Measurements from ENCODE around the gene CC2D1B.

The CC2D1B gene

DNA sequence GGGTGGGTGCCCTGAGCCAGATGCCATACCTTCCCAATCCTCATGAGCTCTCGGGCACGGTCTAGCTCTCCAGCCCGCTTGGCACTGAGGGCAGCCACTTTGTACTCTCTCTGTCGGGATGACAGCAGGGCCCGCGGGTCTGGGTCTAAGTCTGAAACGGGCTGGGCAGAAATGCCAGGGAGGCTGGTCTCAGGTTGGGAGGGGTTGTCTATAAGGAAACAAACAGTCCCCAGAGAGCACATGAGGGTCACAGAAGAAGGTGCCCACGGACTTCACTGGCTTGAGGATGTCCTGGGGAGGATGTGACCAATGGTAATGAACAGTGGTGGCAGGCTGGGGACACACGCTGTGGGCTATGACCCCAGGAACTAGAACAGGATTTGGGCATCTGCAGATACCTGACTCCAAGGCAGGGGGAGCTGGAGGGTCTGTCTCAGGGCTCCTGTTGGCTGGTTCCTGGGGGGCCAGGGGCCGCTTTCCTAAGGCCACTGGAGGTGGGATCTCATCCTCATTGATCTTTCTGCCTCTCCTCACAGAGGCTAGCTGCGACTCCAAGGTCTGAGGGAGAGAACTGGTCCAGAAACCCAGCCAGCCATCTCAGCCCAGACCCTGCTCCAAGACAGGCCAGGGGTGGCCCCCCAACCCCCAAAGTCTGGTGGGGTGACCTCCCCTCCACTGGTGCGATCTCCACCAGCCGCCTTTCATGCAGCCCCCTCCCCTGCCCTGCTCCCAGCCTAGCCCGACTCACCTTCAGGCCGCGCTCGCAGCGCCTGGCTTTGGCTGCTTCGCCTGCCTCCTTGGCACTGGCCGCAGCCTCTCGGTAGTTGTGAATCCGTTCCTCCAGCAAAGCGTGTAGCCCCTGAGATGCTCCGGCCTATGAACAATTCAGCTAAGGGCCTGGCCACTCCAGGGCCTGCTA, 6.1 kb downstream of the CC2D1B start:
- no peak for DNase-seq

DNA sequence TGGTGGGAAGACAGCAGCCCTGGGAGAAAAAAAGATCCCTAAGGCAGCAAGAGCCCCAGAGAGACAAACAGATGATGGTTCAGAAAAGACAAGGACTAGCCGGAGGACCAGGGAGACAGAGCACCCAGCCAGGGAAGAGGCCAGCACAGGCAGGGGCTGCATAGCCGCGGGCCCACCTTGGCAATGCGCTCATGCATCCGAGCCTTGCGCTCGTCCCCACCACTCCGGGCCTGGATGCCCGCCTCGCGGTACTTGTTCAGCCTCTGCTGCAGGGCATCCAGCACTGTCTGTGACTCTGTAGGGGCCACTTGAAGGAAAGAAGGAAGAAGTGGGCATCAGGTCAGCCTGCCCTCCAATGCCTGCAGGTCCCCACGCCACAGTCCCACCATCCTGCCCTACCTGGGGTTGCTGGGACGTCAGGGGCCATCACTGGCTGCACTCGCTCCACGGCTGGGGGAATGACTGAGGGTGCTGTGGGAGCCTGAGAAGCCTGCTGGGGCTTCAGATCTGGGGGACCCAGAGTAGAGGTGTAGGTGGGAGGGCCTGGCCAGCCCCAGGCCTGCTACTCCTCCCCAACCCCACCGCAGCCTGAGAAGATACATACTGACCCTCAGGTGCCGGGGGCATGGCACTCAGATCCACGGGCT, 7.0 kb downstream of the CC2D1B start:
- DNase-seq = no peak

DNA sequence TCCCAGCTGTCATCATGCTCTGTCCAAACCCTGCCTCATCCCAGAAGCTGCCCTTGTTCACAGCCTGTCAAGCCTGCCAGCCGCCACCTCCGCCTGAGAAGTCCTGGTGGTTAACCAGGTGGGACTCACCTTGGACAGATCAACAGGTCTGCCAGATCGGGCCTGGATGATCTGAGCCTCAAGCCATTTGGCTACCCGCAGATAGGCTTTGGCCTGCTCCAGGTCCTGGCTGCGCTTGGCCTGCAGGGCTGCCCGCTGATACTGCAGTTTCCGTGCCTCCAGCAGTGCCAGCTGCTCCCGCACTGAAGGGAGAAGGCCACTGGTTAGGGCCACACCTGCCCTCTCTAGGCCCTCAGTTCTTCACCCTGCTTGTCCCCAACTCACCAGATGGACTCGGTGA, 8.6 kb downstream of the CC2D1B start:
- no peak for DNase-seq

DNA sequence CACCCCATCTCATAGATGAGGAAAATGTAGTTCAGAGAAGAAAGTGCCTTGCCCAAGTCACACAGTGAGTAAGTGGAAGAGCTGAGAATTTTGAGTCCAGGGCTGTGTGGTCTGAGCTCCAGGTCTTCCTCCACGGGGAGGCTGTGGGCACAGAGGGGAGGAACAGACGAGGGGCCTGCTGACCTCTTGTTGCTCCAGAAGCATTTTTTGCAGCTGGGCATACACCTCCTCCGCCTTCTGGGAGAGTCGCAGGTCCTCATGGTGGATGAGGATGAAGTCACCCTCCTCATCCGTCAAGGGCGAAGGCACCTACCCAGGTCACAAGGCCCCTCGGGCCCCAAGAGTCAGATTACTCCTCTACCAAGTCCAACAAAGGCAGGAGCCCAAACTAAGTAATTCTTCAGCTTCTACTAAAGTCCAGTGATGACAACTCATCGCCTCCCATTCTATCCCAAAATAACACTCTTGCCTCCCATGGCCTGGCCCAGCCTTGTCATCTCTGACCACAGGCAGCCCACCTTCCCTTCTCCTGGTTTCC, 9.1 kb downstream of the CC2D1B start:
- no peak for DNase-seq

DNA sequence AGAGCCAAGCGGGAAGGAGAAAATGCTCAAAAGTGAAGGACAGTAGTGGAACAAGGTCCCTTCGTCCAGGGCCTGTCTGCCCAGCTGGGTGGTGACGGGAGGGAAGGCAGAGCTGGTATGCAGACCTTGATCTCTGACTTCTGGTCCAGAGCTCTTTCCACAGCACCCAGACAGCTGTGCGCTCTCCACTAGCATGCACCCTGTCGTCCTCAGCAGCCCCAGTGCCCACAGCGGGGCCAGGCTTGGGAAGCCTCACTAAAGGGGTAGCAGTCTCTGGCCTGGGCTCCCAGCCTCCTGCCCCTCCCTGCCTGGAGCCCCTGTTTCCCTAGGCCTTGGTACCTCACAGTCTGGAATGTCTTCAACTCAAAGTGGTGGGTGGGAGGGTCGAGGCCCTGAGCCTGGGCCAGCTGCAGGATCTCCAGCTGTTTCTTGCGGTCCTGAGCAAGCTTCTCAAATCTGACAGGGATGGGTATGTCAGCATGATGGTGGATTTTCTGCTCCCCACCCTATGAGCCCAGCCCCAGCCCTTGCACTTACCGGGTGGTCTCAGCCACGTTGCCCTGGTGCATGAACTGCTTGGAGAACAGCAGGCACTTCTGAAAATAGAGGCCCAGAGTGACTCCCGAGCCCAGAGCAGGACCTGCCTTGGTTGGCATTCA, 10.0 kb downstream of the CC2D1B start:
- no peak for DNase-seq

DNA sequence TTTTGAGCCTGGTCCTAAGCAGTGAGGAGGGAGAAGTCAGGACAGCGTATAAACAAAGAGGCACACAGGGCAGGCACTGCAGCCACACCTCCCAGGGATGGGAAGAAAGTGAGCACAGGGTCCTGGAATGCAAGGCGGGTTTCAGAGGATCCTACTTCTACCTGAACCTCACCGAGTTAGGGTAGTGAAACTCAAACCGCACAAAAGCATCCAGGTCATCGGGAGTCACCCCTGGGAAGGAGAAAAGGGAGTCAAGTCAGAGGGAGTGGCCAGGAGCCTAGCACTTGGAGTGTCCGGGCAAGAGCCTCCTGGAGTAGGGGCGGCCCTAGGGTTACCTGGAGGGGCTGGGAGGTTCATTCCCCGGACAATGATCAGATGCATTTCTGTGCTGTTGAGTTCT, 10.6 kb downstream of the CC2D1B start:
- no peak for DNase-seq

DNA sequence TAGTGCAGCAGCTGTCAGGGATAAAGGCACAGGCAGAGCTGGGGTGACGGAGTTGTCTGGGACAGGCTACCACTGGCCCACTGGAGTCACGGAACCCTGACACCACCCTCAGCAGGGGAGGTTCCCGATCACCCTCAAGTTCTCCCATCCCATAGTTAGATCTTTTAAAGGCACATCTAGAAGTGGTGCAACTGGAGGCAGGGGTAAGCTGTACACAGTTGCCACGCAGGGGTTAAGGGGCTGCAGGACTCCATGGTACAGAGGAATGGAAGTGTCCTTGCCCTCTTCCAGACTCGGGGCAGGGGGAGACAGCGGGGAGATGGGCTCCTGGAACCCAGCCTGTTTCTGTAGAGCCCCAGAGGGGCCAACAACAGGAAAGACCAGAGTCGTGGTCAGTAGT, 13.3 kb downstream of the CC2D1B start:
- no peak for DNase-seq

DNA sequence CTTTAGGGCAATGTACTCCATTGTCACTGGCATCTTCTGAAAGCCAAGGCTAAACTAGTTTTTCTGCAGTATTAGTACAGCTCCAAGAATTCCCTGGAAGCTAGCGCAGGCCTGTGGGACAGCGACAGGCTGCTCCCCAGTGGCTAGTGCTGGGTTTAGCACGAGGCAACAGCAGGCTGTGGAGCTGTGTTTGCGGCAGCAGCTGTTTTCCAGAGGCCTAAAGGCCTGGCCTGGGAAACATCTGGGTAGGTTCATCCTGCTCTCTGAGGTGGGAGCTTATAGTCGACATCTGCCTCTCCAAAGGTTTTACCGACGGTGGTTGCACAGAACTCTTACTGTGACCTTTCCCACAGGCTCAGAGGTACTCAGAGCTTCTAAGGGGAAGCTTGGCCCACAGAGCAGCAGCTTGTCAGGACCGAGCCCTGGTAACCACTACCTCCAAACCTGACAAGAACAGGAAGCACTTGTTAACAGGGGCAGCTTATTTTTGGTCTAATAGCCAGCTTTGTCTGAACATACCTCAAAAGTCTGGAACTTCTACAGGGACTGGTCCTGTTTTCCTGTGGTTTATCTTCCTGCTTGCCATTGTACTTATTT, 17.2 kb downstream of the CC2D1B start:
- DNase-seq = no peak

DNA sequence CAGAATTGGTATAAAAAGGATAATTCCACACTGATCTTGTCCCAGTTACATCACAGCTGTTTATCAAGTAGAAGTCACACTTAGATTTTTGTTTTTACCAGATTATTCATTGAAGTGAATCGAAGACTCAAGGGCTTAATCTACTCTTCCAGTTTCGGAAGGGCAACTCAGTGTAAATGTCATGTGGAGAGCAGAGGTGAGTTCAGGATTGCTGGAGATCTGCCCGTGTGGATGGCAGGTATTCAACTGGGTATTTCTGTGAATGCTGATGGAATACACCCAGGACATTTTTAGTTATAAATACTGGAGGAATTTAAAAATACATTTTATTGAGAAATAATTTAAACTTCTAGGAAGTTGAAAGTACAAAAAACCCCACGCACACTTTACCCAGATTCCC, 19.4 kb downstream of the CC2D1B start:
- DNase-seq = no peak

DNA sequence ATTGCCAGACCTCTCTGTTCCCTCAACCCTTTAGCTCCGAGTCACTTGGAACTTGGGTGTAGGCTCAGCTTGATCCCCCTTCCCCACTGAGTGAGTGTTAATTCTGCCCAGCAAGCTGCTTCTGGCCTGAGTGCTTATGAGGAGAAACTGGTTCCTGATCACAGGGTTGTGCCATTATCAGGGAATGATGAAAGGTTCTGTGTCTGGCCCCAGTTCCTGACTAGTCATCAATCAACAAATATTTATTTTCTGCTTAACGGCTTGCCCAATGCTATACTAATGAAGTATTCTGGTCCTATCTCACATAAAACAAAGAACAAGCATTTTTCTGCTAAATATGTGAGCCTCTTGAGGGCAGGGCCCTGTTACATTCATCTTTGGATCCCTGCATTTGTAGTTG, 20.8 kb downstream of the CC2D1B start:
- DNase-seq = no peak

DNA sequence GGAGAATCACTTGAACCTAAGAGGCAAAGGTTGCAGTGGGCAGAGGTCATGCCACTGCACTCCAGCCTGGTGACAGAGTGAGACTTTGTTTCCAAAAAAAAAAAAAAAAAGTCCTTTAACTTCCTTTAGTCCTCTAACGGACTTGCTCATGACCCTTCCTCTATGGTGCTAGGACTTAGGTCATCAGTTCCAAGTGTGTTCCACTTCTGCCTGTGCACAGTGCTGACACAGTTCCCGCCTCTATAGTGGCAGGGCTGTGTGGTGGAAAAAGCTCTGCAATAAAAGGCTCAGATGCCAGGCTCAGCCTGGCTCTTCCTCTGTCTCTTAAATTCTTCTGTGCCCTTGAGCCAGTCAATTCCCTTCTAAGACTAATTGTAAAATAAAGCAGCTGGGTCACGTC, 22.0 kb downstream of the CC2D1B start:
- DNase-seq = no peak

DNA sequence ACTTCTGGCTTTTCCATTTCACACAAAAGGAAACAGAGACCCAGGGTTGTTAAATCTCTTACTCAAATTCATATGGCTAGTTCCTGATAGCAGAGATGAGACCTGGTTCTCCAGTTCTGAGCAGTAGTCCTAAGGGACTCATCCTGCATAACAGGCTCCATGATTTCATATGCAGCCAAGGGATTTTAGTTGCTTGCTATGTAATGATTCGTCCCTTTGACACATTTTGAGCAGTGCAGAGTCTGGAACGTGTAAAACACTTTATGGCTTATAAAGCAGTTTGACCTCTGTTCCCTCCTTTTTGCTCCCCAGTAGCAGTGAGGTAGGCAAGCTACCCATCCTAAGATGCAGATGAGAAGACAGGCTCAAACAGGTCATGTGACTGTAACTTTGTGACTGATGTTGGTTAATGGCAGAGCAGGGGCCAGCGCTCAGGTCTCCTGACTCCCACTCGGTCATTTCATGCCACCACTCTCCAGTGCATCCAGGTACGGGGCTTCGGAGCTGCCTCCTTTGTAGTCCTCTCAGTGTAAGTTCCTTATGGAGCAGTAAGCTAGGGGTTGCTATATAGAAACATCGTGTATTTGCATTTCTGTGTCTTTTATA, 24.2 kb downstream of the CC2D1B start:
- DNase-seq = no peak

DNA sequence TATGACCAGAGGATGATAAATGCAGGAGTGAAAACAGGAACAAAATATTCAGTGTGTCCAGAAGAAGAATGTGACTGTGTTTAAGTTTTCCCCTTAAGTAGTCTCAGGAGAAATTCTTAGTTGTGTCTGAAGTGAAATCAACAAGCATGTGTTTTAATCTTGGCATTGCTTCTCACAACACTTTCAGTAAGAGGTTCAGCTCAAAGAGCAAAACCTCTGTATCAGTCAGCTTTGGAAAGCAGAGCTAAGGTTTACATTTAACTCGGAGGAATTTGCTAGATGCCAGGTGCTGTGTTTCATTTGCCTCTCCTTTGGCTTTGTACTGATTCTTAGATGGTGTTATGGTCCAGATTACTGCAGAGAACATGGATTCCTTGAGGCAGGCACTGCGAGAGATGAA, 28.6 kb downstream of the CC2D1B start:
- no peak for DNase-seq

DNA sequence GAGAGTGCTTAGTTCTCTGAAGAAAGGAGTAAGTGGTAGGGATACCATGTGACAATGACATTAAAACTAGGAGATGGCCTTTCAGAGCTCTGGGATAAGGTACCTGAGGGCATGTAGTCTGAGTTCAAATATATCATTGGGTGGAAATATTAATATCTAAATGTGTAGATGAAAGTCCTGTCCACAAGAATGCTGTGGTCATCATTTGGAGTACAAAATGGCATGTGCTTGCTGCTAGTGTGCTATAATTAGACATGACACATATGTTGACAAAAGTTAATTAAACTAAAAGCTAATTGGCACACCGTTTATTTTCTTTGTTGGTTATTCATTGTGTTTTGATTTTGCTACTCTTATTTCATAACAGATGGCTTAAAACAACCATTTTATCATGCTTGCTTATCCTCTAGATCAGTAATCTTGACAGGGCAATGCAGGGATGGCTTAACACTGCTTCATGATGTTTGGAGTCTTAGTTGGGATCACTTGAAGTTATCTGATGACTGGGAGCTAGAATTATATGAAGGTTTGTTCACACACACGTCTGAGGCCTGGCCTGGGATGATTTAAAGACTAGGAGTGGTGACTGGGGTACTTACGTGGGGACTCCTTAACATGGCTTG, 31.0 kb downstream of the CC2D1B start:
- DNase-seq = no peak

DNA sequence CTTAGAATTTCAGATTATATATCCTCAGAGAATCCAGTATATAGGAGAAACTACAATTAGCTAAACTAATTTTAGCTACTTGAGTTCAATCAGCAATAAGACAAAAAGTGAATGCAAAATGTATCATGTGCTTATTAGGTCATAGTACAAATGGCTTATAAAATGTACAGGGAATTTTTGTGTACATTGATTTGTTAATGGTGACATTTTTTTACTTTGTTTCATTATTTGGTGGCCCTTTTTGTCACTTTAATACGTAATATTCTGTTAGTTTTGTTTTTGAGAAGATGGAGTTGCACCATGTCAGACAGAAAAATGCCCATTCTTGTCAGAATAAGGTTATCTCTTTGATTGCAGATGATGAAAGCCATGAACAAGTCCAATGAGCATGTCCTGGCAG, 33.6 kb downstream of the CC2D1B start:
- no peak for DNase-seq

DNA sequence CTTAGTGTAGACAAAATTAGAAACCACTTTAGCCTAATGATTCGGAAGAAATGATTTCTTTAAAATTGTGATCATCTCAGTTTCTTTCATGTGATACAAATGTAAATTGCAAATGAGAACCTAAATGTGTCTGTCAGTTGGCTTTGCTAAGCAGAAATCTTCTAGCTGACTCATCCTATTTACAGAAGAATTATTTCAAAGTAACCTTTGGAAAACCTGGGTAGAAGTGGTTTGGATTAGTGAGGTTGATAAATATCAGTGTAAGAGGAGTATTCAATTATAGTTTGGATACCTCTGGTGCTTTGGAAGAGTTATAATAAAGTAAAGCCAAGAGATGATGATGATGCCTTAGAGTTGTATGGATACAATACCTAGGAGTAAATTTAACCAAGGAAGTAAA, 37.4 kb downstream of the CC2D1B start:
- no peak for DNase-seq

DNA sequence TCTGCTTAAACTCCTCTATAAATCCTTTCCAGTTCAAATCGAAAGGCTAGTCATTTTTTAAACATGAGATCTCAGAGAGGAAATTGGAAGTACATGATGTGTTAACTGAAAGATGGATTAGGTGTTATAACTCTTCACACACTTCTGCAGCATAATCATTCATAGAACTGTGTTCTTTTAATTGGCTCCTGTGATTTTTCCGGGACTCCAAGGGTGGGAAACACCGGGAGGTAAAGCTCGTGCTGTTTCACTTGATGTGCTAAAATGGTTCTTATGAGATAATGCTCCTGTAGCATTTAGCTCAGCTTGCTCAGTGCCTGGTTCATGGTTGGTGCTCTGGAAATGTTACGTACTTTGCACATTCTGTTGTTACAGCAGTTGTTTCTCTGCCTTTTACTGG, 40.2 kb downstream of the CC2D1B start:
- DNase-seq = no peak

DNA sequence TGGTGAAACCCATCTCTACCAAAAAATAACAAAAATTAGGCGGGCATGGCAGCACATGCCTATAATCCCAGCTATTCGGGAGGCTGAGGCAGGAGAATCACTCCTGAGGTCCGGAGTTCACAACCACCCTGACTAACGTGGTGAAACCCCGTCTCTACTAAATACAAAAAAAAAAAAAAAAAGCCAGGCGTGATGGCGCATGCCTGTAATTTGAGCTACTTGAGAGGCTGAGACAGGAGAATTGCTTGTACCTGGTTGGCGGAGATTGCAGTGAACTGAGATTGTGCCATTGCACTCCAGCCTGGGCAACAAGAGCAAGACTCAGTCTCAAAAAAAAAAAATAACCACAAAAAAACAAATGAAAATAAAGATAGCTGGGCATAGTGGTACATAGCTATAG, 42.3 kb downstream of the CC2D1B start:
- DNase-seq = no peak

DNA sequence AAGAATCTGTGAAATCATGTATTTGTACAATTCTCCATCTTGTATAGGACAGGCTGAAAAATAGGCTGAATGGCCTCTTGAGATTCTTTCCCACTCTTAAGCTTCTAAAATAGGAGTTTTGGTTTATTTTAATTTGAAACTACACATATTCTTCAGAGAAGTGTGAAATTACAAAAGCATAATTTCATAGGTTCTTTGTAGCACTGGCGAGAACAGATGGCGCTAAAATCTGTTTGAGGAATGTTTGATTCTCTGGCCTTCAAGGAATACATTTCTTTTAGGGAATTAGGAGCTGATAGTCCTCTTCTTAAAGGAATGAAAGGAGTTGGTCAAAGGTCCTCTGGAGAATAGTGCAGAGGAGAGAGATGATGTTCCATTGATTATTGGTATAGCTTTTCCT, 44.9 kb downstream of the CC2D1B start:
- no peak for DNase-seq

DNA sequence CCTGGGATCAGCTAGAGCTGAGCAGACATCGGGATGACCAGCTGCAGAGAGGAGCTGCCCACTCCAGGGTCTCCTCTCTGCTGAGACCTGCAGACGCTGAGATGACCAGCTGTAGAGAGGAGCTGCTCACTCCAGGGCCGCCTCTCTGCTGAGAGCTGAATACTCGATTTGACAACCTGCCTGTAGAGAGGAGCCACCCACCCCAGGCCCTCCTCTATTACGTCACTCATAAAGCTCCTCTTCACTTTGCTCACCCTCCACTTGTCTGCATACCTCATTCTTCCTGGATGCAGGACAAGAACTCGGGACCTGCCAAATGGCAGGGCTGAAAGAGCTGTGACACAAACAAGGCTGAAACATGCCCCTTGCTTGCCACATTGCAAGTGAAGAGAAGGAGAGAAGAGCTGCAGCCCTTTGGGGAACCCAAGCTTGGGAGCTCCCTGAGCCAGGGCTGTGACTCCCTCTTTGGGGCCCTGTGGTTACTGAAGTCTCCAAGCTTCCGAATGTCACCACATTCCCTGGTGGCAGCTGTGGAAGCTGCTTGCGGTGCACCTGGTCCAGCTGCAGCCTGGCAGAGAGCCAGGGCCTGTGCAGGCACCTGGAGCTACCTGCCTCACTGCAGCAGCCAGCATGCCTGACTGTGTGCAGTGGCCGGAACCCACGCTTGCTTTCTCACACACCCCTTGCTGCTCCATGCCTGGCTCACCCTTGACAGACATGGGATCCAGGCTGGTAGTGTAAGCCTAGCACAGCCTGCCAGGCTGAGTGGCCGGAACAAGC, 59.6 kb downstream of the CC2D1B start:
- DNase-seq = no peak

DNA sequence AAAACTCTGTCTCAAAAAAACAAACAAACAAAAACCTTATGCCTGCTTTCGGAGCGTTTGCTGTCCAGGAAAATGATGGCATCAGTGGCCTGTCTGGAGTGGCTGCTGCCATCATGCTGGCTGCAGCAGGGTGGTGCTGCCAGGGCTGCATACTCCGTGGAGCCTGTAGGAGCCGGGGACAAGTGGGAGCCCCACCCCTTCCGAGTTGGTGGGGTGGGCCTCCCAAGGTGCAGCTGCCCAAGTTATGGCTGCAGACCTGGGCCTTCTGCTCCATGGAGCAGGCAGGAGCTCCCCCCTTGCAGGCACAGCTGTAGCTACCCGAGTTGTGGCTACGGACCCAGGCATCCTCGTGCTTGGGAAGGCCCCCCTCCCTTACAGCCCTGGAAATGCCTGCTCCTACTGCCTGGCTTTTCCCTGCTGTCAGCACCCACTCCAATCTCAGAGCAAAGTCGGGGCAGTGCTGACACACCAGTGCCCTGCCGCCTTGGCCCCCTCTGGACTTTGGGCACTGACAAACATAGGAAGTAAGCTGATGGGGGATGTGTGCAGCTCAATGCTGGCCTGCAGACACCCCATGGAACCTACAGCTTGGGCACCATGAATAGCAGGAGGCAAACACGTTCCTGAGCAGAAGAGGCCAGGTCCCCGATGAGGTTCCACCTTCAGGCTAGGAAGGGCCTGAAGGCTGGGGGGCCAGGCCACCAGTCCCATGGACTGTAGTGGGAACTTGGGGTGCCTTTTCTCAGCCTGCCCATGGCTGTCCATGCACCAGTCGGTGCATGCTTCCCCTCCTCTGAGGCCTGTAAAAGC, 60.4 kb downstream of the CC2D1B start:
- DNase-seq = no peak
